HPDE6-E6E7 (cell line): ENCODE measurements around the gene BCAP29.
"Not testable (repeated sequence)": the region's sequence is repeated elsewhere in the genome, so short reads cannot be mapped to it uniquely, and the experiment has no call there.

ENCODE experiments used
- DNase-seq: peaks from one replicate; pipeline ENCODE4 v3.0.0; 2011; ENCODE audit warnings: missing footprints; ENCODE audit errors: extremely low spot score

Gene BCAP29

DNA sequence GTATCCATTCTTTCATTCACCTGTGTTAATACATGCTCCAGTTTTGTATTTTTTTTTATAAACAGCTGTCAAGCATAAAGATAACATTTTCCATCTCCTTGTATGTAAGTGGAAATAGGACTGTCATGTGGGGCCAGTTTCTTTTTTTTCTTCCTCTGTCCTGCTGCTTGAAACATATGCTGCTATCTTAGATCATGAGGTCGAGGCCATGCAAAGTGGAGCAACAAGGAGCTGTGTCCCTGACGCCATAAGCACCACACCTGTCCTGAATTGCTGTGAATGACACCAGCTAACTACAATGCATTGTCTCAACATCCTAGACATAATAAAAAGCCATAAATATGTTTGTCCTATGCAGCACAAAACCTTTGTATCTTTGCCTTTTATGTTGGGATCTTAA lies 42.8 kb downstream of the BCAP29 start:
- no peak for DNase-seq

DNA sequence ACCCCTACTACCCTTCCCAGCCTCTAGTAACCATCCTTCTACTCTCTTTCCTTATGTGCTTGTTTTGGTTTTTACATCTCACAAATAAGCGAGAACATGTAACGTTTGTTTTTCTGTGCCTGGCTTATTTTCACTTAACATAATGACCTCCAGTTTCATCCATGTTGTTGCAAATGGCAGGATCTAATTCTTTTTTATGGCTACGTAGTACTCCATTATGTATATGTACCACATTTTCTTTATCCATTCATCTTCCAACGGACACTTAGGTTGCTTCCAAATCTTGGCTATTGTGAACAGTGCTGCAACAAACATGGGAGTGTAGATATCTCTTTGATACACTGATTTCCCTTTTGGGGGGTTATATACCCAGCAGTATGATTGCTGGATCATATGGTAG lies 47.0 kb downstream of the BCAP29 start:
- no peak for DNase-seq

DNA sequence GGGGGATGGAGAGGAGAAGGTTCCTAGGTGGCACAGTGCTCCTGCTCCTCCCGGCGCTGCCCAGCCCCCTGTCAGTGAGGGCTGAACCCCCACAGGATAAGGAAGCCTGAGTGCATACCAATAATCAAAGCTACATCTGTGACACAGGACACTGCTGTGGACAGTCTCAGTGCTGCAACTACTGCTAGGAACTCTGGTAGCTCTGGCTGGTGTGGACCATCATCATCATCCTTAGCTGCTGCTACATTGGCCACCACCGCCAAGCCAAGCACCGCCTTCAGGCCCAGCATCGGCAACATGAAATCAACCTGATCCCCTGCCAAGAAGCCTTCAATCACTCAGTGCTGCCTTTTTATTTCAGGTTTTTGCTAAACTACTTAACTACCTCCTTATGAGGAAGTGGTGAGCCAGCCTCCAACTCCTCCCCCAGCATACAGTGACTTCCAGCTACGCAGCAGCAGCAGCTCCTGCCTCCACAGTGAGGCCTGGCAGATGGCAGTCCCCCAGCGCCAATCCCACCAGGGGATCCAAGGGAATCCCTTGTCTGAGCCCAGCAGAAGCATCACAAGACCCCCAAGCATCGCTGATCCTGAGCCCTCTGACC lies 48.5 kb downstream of the BCAP29 start:
- no peak for DNase-seq

DNA sequence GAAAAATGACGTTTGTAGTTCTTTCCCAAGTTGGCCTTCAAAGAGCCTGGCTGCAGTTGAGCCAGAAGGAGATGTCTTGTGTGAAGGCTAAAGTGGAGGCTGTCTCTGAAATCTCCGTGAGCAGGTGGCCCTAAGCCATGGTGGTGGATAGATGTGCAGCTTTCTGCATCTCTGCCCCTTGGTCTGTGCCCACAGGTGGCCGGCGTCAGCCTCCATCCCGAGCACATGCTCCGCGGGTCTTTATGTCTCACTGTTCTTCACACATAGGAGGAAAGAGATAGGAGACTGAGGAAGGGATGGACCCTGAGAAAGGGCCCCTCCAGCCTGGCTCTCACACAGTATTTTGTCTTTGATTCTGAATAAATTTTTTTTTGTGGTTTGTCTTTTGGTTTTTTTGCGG lies 50.3 kb downstream of the BCAP29 start:
- DNase-seq, result no peak

DNA sequence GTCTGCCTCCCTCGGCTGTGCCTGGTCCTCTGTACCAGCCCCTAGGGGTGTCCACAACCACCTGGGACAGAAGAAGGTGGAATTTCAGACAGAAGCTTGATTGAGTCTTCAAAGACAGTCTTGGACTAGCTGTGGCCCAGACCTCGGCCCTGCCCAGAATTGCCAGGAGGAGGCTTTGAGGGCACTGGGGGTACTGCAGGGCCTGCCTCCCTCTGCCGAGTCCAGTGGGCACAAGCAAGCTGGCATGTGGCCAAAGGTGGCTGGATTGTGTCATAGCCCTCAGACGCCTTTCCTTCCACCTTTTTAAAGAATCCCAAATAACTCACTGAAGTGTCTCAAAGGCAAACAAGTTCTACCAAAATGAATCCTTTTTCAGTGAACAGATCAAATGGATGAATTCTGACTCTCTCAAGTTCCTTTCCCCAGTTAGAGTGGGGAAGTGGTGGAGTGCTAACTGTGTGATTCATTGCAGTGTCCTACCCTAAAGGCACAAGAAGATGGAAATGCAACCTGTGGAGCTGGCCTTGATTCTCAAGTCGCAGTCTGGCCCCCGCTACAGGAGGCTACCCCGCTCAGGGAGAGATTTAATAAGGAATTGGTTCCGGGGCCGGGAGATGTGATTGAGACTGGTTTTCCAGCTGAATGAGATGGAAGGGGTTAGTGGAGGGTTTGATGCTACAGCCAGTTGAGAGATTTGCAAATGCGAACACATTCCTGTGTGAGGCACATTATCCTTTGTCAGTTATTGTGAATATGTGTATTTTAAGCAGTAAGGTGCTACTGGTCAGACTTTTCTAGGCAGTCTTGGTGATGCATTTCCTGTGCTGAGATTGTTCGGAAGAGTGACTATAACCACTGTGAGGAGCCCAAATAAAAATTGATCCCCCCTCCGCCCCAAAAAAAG lies 51.8 kb downstream of the BCAP29 start:
- no peak for DNase-seq

DNA sequence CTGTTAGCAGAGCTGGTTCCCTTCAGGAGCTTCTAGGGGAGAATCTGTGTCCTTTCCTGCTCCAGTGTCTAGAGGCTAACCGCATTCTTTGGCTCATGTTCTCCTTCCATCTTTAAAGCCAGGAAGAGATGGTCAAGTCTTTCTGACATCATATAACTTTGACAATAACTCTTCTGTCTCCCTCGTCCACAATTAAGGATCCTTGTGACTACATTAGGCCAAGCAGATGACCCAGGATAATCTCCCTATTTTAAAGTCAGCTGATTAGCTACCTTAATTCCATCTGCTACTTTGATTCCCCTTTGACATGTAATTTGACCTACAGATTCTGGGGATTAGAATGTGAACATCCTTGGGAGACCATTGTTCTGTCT lies 52.4 kb downstream of the BCAP29 start:
- no peak for DNase-seq

DNA sequence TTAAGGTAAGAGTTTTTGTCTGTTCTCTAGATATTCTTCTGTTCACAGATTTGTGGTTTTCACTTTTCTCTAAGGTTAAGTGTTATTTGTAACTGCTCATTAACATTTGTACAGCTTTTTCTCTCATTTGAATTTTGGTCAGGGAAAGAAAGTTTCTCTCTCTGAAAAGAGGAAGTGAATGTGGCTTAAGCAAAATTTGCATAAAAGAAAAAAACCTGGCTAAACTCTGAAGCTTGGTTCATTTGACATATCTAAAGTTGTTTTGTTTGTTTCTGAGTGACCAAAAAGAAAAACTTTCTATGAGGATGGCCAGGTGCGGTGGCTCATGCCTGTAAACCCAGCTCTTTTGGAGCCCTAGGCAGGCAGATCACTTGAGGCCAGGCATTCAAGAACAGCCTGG lies 58.5 kb downstream of the BCAP29 start:
- no peak for DNase-seq

DNA sequence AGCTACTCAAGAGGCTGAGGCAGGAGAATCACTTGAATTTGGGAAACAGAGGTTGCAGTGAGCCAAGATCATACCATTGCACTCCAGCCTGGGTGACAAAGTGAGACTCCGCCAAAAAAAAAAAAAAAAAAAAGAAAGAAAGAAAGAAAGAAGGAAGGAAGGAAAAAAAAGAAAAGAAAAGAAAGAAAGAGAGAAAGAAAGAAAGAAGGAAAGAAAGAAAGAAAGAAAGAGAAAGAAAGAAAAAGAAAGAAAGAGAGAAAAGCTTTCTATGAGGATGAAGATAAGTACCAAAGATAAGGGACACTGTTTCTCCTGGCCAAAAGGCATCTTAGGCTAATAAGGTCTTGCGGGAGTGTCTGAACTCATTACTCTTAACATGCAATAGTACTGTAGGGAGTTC lies 59.0 kb downstream of the BCAP29 start:
- DNase-seq, result not testable (repeated sequence)

DNA sequence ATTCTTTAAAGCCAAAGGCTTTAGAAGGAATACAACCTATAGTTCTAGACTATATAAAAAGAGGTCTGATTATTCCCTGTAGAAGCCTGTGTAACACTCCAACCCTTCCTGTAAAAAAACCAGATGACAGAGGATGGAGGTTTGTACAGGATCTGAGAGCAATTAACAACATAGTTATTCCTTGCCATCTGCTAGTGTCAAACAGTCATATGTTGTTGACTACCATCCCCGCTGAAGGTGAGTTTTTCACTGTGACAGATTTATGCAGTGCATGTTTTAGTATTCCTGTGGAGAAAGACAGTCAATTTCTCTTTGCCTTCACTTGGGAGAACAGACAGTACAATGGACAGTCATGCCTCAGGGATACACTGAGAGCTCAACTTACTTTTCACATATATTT lies 61.6 kb downstream of the BCAP29 start:
- DNase-seq, result no peak

DNA sequence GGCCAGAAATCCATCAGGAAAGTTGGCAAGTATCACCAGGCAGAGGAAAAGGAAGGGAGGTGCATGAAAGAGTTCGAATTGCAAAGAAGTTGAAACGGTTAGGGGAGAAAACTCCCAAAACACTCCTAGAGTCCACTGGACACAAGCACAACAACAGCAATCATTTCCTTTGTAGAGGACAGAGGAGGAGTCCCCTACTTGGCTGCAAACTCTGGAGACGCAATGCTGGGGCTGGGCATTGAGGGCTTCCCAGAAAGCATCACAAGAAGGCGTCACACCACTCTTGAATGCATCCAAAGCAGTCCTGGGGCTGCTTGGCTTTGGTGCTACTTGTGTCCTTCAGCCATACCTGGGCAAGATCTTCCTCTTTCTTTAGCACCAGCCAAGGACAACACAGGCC lies 62.5 kb downstream of the BCAP29 start:
- no peak for DNase-seq

DNA sequence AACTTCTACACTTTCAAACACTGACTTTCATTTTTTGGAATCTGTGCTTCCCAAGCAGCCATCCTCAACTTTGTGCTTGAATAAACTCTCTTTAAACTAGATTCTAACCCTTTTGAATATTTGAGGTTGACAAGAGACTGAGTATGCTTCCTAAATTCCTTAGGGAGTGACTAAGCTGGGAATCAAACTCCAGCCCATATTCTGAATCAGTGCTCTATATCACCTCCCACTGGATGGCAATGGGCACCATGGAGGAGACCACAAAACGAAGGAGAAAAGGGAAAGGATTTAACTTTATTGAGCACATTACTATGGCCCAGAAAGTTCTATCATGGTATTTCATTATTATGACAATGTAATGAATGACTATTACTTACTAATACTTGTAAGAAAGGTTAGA lies 63.4 kb downstream of the BCAP29 start:
- no peak for DNase-seq

DNA sequence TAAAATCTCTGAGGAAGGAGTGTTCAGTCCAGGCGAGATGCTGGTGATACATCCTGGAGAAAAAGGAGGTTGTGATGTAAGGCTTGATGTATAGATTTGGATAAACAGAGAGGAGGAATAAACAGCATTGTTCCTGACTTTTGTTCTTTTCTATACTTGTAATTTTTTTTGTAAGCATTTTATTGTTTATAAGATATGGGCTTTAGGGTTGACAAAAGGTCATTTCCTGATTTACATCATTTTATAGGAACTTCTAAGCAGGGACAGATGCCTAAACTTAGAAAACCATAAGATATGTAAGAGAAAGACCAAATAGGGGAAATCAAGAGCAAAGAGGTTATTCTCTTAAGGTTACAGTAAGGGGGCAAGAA lies 63.9 kb downstream of the BCAP29 start:
- DNase-seq, result no peak

DNA sequence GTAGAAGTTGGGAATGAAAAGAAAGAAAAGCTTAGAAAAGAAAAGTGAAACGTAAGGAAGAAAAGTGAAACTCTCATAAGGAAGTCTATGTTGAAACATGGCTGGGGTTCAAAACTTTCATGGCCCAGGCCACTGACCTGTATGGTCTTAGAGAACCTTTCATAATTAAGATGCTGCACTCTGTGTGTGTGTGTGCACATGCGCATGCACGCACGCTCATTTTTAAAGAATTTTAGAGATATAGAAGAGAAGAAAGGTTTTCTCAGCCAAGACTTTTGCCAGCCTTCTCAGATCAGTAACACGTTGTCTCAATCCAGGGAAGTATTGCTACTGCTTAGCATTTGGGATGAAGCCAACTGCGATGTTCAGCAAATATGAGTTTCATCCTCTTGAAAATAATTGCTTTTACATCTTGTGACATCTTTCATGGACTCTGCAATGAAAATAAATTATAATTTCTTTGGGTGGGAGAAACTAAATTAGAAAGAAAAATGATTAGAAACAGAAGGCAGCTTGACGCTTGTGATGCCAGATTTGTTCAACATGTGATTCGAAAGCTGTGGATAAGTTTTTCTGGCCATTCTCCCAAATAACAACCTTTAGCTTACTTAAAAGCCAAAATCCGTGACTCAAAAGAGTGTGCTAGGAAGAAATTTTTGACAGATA lies 64.4 kb downstream of the BCAP29 start:
- no peak for DNase-seq

DNA sequence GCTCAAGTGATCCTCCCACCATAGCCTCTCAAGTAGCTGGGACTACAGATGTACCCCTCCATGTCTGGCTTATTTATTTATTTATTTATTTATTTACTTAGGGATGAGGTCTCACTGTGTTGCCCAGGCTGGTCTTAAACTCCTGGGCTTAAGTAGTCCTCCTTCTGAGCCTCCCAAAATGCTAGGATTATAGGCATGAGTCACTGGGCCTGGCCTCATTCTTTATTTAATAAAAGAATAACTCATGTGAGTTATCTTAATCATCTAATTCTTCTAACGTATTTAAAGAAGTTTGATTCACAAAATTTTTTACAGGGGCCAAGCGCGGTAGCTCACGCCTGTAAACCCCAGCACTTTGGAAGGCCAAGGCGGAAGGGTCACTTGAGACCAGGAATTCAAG lies 72.6 kb downstream of the BCAP29 start:
- DNase-seq, result no peak

DNA sequence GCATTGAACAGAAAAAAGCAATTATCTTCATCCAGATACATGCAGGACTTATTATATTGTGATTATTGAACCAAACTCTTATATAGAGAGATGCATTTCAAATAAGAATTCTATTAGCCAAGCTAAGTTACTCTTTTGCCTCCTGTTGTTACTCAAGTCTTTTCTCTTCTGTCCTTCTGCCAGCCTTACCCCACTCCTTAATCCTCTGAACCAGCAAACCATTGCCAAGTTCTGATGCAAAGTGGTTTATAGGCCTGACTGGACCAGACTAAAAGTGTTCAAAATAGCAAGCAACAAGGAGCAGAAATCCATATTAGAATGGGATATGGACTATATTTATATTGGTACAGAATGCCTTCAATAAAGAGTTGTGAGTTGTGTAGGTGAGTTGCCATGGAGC lies 78.4 kb downstream of the BCAP29 start:
- DNase-seq, result no peak

DNA sequence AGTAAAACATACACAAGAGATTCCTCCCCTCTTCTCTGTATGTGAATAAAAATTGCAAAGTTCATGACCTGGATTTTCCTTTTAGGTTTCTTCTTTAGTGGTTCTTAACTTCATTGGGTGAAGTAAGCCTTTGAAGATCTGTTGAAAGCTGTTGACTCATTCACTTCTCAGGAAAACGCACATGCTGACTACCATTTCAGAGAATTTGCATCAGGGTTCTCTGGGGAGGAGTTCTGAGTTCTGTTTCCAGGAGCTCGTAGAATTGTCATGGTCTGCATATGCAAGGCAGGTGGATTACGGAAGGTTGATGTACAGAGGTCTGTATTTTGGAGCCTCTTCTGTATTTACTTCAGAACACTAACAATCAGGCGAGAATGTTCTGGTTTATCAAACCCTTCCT lies 79.6 kb downstream of the BCAP29 start:
- DNase-seq, result peak; percentile 21

DNA sequence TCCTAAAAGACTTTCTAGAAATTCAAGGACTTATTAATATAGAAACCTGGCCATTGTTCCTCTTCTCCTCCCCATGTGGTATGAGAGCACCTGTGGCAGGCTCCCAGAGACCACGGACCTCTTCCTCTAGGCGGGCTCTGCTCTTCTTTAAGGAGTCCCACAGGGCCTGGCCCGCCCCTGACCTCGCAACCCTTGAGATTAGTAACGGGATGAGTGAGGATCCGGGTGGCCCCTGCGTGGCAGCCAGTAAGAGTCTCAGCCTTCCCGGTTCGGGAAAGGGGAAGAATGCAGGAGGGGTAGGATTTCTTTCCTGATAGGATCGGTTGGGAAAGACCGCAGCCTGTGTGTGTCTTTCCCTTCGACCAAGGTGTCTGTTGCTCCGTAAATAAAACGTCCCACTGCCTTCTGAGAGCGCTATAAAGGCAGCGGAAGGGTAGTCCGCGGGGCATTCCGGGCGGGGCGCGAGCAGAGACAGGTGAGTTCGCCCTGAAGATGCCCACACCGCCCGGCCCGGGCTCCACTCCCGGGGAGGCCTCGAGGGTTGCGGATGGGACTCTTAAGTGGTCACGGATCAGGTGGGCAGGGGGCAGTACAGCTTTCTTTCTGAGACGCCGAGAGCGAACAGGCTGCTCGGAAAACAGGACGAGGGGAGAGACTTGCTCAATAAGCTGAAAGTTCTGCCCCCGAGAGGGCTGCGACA lies 80.5 kb downstream of the BCAP29 start, which contains the start of gene SLC26A4:
Gene SLC26A4, plus strand, starts transcription at position 448 of the 700 bp plus-strand sequence. CDS start 814 bp downstream, outside the sequence.
- DNase-seq, result no peak

DNA sequence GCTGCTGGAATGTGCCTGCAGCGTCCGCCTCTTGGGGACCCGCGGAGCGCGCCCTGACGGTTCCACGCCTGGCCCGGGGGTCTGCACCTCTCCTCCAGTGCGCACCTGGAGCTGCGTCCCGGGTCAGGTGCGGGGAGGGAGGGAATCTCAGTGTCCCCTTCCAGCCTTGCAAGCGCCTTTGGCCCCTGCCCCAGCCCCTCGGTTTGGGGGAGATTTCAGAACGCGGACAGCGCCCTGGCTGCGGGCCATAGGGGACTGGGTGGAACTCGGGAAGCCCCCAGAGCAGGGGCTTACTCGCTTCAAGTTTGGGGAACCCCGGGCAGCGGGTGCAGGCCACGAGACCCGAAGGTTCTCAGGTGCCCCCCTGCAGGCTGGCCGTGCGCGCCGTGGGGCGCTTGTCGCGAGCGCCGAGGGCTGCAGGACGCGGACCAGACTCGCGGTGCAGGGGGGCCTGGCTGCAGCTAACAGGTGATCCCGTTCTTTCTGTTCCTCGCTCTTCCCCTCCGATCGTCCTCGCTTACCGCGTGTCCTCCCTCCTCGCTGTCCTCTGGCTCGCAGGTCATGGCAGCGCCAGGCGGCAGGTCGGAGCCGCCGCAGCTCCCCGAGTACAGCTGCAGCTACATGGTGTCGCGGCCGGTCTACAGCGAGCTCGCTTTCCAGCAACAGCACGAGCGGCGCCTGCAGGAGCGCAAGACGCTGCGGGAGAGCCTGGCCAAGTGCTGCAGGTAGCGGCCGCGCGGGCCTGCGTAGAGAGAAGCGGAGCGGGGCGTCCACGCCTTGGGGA lies 81.2 kb downstream of the BCAP29 start:
- DNase-seq, result peak; percentile 25

DNA sequence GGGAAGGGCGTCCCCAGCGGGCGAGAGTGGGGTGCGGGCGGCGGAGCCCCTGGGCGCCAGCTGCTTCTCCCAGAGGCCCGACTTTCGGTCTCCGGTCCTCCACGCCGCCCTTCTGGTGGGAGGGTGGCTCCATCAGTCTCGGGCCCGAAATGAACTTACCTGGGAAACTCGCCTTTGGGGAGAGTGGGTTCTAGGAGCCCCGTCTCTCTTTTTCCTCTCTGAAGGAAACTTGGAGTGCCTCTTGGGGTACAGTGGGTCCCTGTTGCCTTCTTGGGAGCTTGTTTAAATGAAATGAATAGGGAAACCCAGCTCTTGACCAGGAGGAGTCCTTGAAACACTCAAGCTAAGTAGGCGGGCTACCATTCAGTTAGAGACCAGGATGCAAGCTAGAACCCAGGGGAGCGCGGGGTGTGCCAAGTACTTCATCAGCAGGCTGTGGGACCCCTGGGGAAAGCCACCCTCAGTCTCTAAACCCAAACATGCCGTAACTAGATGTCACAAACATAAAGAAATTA lies 81.9 kb downstream of the BCAP29 start:
- DNase-seq, result no peak

DNA sequence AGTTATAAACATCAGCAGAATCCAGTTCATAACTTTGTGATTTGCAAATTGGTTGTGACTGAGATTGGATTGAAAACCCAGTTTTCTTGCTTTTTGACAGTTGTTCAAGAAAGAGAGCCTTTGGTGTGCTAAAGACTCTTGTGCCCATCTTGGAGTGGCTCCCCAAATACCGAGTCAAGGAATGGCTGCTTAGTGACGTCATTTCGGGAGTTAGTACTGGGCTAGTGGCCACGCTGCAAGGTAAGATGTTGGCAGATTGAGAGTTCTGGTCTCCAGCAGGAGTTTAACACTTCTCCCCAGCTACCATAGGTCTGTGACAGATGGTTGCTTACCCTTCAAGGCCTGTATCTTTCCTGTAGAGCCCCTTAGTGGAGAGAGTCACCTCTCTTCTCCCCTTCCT lies 83.2 kb downstream of the BCAP29 start:
- DNase-seq, result no peak

DNA sequence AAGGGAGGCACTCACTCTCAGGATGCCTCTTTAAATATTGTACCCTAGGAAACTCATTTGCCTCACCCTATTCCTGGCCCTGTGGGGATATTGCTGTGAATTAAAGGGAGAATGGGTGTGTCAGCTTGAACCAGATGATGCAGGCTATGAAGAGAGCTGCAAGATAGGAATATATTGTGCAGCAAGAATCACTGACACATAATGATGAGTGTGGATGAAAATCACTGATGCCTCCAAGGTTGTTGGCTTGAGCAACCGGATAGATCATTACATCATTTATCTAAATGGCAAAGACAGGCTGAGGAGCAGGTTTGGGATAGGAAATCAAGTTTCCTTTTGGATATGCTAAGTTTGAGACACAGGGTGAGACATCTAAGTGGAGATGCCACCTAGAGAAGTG lies 86.7 kb downstream of the BCAP29 start:
- DNase-seq, result no peak
